H1 (cell line): Measurements from ENCODE around the gene AIRE. TPM values are rescaled to one million over a fixed set of nuclear protein-coding genes. Genes with fewer than 3 reads are reported as not detected.
A peak's percentile ranks its signal among the peaks of the same experiment; 100 is the strongest.

ENCODE experiments used
- ATF2 ChIP-seq: IDR thresholded peaks from 2 replicates; pipeline ENCODE4 v1.6.1; 2012; ENCODE audit warnings: low read length, inconsistent platforms
- BRCA1 ChIP-seq: IDR thresholded peaks from 2 replicates; pipeline ENCODE4 v1.6.1; 2012; ENCODE audit warnings: low read depth, low read length, improper control_type of control experiment
- CHD2 ChIP-seq: IDR thresholded peaks from 2 replicates; pipeline ENCODE4 v1.6.1; 2012; ENCODE audit warnings: low read length, improper control_type of control experiment
- CHD7 ChIP-seq: fragments of 300-600 bp; sonication (generic); IDR thresholded peaks from 2 replicates; pipeline ENCODE4 v1.7.1; 2012; ENCODE audit warnings: low read length, moderate library complexity, mild to moderate bottlenecking, inconsistent platforms; ENCODE audit not compliant: insufficient replicate concordance
- JUN ChIP-seq: IDR thresholded peaks from 2 replicates; pipeline ENCODE4 v1.6.1; 2011; ENCODE audit warnings: low read depth, mild to moderate bottlenecking, improper control_type of control experiment, low read length
- MAFK ChIP-seq: IDR thresholded peaks from 2 replicates; pipeline ENCODE4 v1.6.1; 2012; ENCODE audit warnings: low read depth, mild to moderate bottlenecking, improper control_type of control experiment, low read length
- RBBP5 ChIP-seq: IDR thresholded peaks from 2 replicates; pipeline ENCODE4 v1.7.1; 2012; ENCODE audit warnings: low read depth, mild to moderate bottlenecking, inconsistent platforms, low read length, moderate library complexity, borderline replicate concordance
- TCF12 ChIP-seq: IDR thresholded peaks from 2 replicates; pipeline ENCODE4 v1.6.1; 2011; ENCODE audit warnings: low read depth, mild to moderate bottlenecking, low read length
- polyA plus RNA-seq, 7 experiments: library from polyadenylated mRNA; depleted of rRNA in 3 of 7; stranded (reverse) in 5 of 7; unstranded in 2 of 7; fragments of >200 nt in 5 of 7; fragments of 200-250 nt in 2 of 7; gene quantifications; 1 replicate in 5 of 7; 2 replicates in 1 of 7; 4 replicates in 1 of 7; pipeline versions ENCODE4 v1.2.1 to v1.2.3, GENCODE V29; 2011 to 2013; ENCODE audit warnings: missing spikeins in 2 of 7, mixed read lengths in 2 of 7
- total RNA-seq: library from RNA; stranded (reverse); fragmentation: NEBNext Ultra II Directional; extraction: Animal tissue kit (Norgen Biotek cat#: 25700); gene quantifications from 2 replicates; pipeline ENCODE4 v1.2.1, GENCODE V29; 2021

AIRE gene
- total and polyA plus RNA-seq, 2 of the 8 experiments (the other 6 are each of a cell fraction or from before 2014, with no cell fraction given) = 0.09 TPM; not detected in 1

GRCh38 chr21:44299458-44300261, 14.0 kb downstream of the AIRE start, which contains the start of gene PFKL (continued):
- TF ChIP-seq TCF12 = no peak
- TF ChIP-seq JUN = no peak
- TF ChIP-seq ATF2 = no peak
- TF ChIP-seq BRCA1 = no peak
- peak; percentile 43; the same call in 1 of the 2 replicates for TF ChIP-seq RBBP5
- TF ChIP-seq MAFK = no peak
- TF ChIP-seq CHD7 = no peak
- TF ChIP-seq CHD2 = no peak
